ENCODE results near the gene CGNL1.

The CGNL1 gene

GRCh38 chr15:57519806-57520205 is 143.5 kb downstream of the CGNL1 start:
- Histone ChIP-seq H3K36me3 (ENCODE audit: insufficient read depth, low read length) (no peaks in the 10 kb centered on the region), H3K9me3 (replicated peaks; ENCODE audit: low read length) (no peaks in the 10 kb centered on the region), H3K9ac (ENCODE audit: low read depth, low read length) (no peak overlapping the region), H3K4me2 (ENCODE audit: low read length) (no peak overlapping the region), H3K4me3 (ENCODE audit: low read length) (no peak overlapping the region), H3K4me1 (ENCODE audit: control insufficient read depth, insufficient read depth, low read length) (no peaks in the 10 kb centered on the region), H3K27me3 (ENCODE audit: control insufficient read depth, insufficient read depth, low read length) (peaks cover 10% of the 10 kb centered on the region)

GRCh38 chr15:57521503-57521902 is 145.2 kb downstream of the CGNL1 start:
- H3K36me3 ChIP-seq (ENCODE audit: insufficient read depth, low read length), result no peaks in the 10 kb centered on the region
- no peak overlapping the region for H3K4me3 ChIP-seq (ENCODE audit: low read length)
- no peaks in the 10 kb centered on the region for H3K9me3 ChIP-seq (replicated peaks; ENCODE audit: low read length)
- peaks cover 10% of the 10 kb centered on the region for H3K27me3 ChIP-seq (ENCODE audit: control insufficient read depth, insufficient read depth, low read length)
- H3K9ac ChIP-seq (ENCODE audit: low read depth, low read length), result no peak overlapping the region
- no peak overlapping the region for H3K4me2 ChIP-seq (ENCODE audit: low read length)
- H3K4me1 ChIP-seq (ENCODE audit: control insufficient read depth, insufficient read depth, low read length), result no peaks in the 10 kb centered on the region

- Histone ChIP-seq H3K36me3 (ENCODE audit: insufficient read depth, low read length) (no peaks in the 10 kb centered on the region), H3K4me3 (ENCODE audit: low read length) (no peak overlapping the region), H3K9ac (ENCODE audit: low read depth, low read length) (no peak overlapping the region), H3K27me3 (ENCODE audit: control insufficient read depth, insufficient read depth, low read length) (peaks cover 10% of the 10 kb centered on the region), H3K4me1 (ENCODE audit: control insufficient read depth, insufficient read depth, low read length) (peaks cover 2% of the 10 kb centered on the region), H3K9me3 (replicated peaks; ENCODE audit: low read length) (no peaks in the 10 kb centered on the region), H3K4me2 (ENCODE audit: low read length) (no peak overlapping the region)
Observed at GRCh38 chr15:57522148-57522547, 145.8 kb downstream of the CGNL1 start.

GRCh38 chr15:57525581-57525980 is 149.3 kb downstream of the CGNL1 start:
- H3K9ac ChIP-seq (ENCODE audit: low read depth, low read length), result no peak overlapping the region
- no peak overlapping the region for H3K4me3 ChIP-seq (ENCODE audit: low read length)
- peaks cover 5% of the 10 kb centered on the region for H3K4me1 ChIP-seq (ENCODE audit: control insufficient read depth, insufficient read depth, low read length)

GRCh38 chr15:57526076-57526475 is 149.8 kb downstream of the CGNL1 start:
- no peak overlapping the region for H3K9ac ChIP-seq (ENCODE audit: low read depth, low read length)
- H3K4me1 ChIP-seq (ENCODE audit: control insufficient read depth, insufficient read depth, low read length), result peaks cover 5% of the 10 kb centered on the region
- no peaks in the 10 kb centered on the region for H3K36me3 ChIP-seq (ENCODE audit: insufficient read depth, low read length)
- no peak overlapping the region for H3K4me2 ChIP-seq (ENCODE audit: low read length)
- H3K27me3 ChIP-seq (ENCODE audit: control insufficient read depth, insufficient read depth, low read length), result peaks cover 13% of the 10 kb centered on the region
- no peaks in the 10 kb centered on the region for H3K9me3 ChIP-seq (replicated peaks; ENCODE audit: low read length)
- H3K4me3 ChIP-seq (ENCODE audit: low read length), result no peak overlapping the region

More at GRCh38 chr15:57525581-57525980, 149.3 kb downstream of the CGNL1 start:
- H3K9me3 ChIP-seq (replicated peaks; ENCODE audit: low read length), result no peaks in the 10 kb centered on the region
- no peak overlapping the region for H3K4me2 ChIP-seq (ENCODE audit: low read length)
- H3K27me3 ChIP-seq (ENCODE audit: control insufficient read depth, insufficient read depth, low read length), result peaks cover 13% of the 10 kb centered on the region
- H3K36me3 ChIP-seq (ENCODE audit: insufficient read depth, low read length), result no peaks in the 10 kb centered on the region

GRCh38 chr15:57526615-57527014 is 150.3 kb downstream of the CGNL1 start:
- Histone ChIP-seq H3K4me2 (ENCODE audit: low read length) (no peak overlapping the region), H3K9ac (ENCODE audit: low read depth, low read length) (no peak overlapping the region), H3K9me3 (replicated peaks; ENCODE audit: low read length) (no peaks in the 10 kb centered on the region), H3K36me3 (ENCODE audit: insufficient read depth, low read length) (no peaks in the 10 kb centered on the region), H3K27me3 (ENCODE audit: control insufficient read depth, insufficient read depth, low read length) (peaks cover 16% of the 10 kb centered on the region), H3K4me1 (ENCODE audit: control insufficient read depth, insufficient read depth, low read length) (peaks cover 5% of the 10 kb centered on the region), H3K4me3 (ENCODE audit: low read length) (no peak overlapping the region)

GRCh38 chr15:57527382-57528091 is 151.2 kb downstream of the CGNL1 start:
- peaks cover 5% of the 10 kb centered on the region for H3K4me1 ChIP-seq (ENCODE audit: control insufficient read depth, insufficient read depth, low read length)
- H3K4me2 ChIP-seq (ENCODE audit: low read length), result peak overlapping the region; percentile 43
- H3K4me3 ChIP-seq (ENCODE audit: low read length), result no peak overlapping the region
- H3K36me3 ChIP-seq (ENCODE audit: insufficient read depth, low read length), result no peaks in the 10 kb centered on the region
- H3K27me3 ChIP-seq (ENCODE audit: control insufficient read depth, insufficient read depth, low read length), result peaks cover 22% of the 10 kb centered on the region
- no peaks in the 10 kb centered on the region for H3K9me3 ChIP-seq (replicated peaks; ENCODE audit: low read length)
- H3K9ac ChIP-seq (ENCODE audit: low read depth, low read length), result no peak overlapping the region

- Histone ChIP-seq H3K4me3 (ENCODE audit: low read length) (no peak overlapping the region), H3K4me1 (ENCODE audit: control insufficient read depth, insufficient read depth, low read length) (peaks cover 5% of the 10 kb centered on the region), H3K9me3 (replicated peaks; ENCODE audit: low read length) (no peaks in the 10 kb centered on the region), H3K4me2 (ENCODE audit: low read length) (no peak overlapping the region), H3K9ac (ENCODE audit: low read depth, low read length) (no peak overlapping the region), H3K36me3 (ENCODE audit: insufficient read depth, low read length) (no peaks in the 10 kb centered on the region), H3K27me3 (ENCODE audit: control insufficient read depth, insufficient read depth, low read length) (peaks cover 20% of the 10 kb centered on the region)
Observed at GRCh38 chr15:57528940-57529565, 152.7 kb downstream of the CGNL1 start.

GRCh38 chr15:57529748-57530147 is 153.4 kb downstream of the CGNL1 start:
- Histone ChIP-seq H3K4me3 (ENCODE audit: low read length) (no peak overlapping the region), H3K4me2 (ENCODE audit: low read length) (no peak overlapping the region), H3K27me3 (ENCODE audit: control insufficient read depth, insufficient read depth, low read length) (peaks cover 18% of the 10 kb centered on the region), H3K9ac (ENCODE audit: low read depth, low read length) (no peak overlapping the region), H3K4me1 (ENCODE audit: control insufficient read depth, insufficient read depth, low read length) (peaks cover 5% of the 10 kb centered on the region), H3K36me3 (ENCODE audit: insufficient read depth, low read length) (no peaks in the 10 kb centered on the region), H3K9me3 (replicated peaks; ENCODE audit: low read length) (no peaks in the 10 kb centered on the region)

- no peaks in the 10 kb centered on the region for H3K9me3 ChIP-seq (replicated peaks; ENCODE audit: low read length)
- no peak overlapping the region for H3K4me3 ChIP-seq (ENCODE audit: low read length)
- no peaks in the 10 kb centered on the region for H3K36me3 ChIP-seq (ENCODE audit: insufficient read depth, low read length)
- H3K4me2 ChIP-seq (ENCODE audit: low read length), result no peak overlapping the region
- peaks cover 18% of the 10 kb centered on the region for H3K27me3 ChIP-seq (ENCODE audit: control insufficient read depth, insufficient read depth, low read length)
- H3K9ac ChIP-seq (ENCODE audit: low read depth, low read length), result no peak overlapping the region
- H3K4me1 ChIP-seq (ENCODE audit: control insufficient read depth, insufficient read depth, low read length), result peaks cover 13% of the 10 kb centered on the region
Observed at GRCh38 chr15:57532731-57533447, 156.6 kb downstream of the CGNL1 start.

DNA sequence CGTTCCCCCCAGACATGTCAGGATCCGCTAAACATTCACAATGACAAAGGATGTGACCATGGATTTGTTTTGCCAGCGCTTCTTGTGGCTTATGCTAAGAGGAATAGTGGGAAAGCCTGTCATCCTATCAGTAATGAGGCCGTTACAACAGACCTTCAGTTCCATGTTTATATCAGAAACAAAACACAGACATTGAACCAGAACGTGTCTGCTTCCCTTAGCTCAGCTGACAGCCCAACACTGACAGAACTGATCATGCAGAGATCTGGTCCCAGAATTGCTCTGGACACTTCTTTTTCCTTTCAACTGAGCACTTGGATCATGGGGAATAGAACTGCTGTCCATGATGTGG is 157.1 kb downstream of the CGNL1 start:
- Histone ChIP-seq H3K27me3 (ENCODE audit: control insufficient read depth, insufficient read depth, low read length) (peaks cover 17% of the 10 kb centered on the region), H3K4me1 (ENCODE audit: control insufficient read depth, insufficient read depth, low read length) (peaks cover 16% of the 10 kb centered on the region), H3K4me3 (ENCODE audit: low read length) (no peak overlapping the region), H3K36me3 (ENCODE audit: insufficient read depth, low read length) (no peaks in the 10 kb centered on the region), H3K4me2 (ENCODE audit: low read length) (no peak overlapping the region), H3K9ac (ENCODE audit: low read depth, low read length) (no peak overlapping the region), H3K9me3 (replicated peaks; ENCODE audit: low read length) (no peaks in the 10 kb centered on the region)
